CD1c-positive myeloid dendritic cell (primary cell): ENCODE results near the gene SH3YL1.
A peak's percentile ranks its signal among the peaks of the same experiment; 100 is the strongest.

Experiments
- DNase-seq: peaks from one replicate; pipeline ENCODE4 v3.0.0-alpha.2; 2016; ENCODE audit errors: extremely low spot score

The SH3YL1 gene

DNA sequence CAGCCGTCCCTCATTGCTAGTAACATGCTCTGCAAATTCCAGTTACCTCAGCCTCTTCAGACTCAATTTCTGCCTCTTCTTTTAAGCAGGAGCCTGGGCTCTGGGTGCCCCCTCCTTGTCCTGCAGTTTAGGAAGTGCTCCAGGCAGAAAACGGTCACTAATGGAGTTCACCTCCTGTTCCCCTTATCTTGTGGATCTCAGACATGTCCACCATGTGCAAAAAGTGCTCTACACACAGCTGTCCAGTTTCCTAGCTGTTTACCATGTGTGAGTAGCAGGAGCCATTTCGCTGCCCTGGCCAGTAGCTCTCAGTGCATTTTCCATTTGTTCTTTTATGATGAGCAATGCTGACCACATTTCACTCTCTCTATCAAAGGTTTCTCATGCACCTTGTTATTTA is 4.9 kb downstream of the SH3YL1 start:
- DNase-seq = no peak

DNA sequence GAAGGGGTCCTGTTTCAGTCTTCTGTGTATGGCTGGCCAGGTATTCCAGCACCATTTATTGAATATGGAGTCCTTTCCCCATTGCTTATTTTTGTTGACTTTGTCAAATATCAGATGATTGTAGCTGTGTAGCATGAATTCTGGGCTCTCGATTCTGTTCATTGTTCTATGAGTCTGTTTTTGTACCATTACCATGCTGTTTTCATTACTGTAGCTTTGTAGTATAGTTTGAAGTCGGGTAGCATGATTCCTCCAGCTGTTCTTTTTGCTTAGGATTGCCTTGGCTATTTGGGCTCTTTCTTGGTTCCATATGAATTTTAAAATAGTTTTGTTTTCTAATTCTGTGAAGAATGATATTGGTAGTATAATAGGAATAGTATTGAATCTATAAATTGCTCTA is 6.0 kb downstream of the SH3YL1 start:
- DNase-seq = no peak

DNA sequence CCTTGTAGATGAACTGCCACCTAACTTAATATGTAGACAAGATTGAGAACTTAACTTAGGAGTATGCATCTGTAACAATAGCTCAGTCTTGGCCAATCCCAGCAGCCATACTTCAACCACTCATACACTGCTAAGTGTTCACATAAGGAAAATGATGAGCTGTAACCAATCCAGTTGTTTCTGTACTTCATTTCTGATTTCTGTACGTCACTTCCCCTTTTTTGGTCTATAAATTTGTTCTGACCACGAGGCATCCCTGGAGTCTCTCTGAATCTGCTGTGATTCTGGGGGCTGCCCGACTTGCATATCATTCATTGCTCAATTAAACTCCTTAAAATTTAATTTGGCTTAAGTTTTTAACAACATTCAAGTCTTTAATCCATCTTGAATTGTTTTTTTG is 6.4 kb downstream of the SH3YL1 start:
- DNase-seq = no peak

DNA sequence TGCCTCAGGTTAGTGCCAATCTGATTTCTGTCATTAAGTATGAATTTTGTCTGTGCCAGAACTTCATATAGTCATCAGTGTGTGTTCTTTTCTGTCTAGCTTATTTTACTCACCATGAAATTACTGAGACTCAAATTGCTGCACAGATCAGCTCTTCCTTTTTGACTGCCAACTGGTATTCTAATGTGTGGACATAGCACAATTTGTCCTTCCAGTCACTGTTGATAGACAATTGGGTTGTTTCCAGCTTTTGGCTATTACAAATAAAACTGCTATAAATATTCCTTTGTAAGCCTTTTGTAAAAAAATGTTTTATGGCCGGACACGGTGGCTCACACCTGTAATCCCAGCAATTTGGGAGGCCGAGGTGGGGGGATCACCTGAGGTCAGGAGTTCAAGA is 7.7 kb downstream of the SH3YL1 start:
- no peak for DNase-seq

DNA sequence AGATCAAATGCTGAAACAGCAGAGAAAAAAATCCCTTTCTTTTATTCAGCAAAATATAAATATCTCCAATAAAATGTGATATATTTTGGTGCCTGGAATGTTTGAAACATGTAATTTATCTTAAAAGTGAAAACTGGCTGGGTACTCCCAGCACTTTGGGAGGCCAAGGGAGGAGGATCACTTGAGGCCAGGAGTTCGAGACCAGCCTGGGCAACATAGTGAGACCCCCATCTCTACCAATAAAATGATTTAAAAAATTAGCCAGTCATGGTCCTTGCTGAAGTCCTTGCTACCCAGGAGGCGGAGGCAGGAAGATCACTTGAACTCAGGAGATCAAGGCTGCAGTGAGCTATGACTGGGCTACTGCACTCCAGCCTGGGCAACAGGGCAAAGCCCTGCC is 8.6 kb downstream of the SH3YL1 start:
- no peak for DNase-seq

DNA sequence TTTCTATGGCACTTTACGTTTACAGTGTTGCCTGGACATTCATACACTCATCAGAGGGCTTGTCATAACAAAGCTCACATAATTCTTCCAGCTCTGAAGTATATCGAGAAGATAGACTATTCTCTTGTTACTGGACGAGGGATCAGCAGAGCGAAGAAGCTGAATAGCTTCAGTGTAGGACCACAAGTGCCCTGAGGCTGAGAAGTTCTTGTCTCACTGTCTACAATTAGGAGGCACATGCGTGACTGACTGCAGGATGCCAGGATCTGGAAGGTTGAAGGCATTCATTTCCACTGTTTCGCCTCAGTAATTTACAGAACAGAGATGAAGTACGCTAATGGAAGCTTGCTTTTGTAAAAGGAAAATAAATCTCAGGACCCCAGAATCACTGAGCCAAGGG is 9.6 kb downstream of the SH3YL1 start:
- no peak for DNase-seq

DNA sequence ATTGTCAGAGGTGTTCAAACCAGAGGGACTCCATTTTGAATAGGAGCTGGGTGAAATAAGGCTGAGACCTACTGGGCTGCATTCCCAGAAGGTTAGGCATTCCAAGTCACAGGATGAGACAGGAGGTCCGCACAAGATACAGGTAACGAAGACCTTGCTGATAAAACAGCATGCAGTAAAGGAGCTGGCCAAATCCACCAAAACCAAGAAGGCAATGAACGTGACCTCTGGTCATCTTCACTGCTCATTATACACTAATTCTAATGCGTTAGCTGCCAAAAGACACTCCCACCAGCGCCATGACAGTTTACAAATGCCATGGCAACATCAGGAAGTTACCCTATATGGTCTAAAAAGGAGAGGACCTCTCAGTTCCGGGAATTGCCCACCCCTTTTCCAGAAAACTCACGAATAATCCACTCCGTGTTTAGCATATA is 10.6 kb downstream of the SH3YL1 start:
- DNase-seq = no peak

DNA sequence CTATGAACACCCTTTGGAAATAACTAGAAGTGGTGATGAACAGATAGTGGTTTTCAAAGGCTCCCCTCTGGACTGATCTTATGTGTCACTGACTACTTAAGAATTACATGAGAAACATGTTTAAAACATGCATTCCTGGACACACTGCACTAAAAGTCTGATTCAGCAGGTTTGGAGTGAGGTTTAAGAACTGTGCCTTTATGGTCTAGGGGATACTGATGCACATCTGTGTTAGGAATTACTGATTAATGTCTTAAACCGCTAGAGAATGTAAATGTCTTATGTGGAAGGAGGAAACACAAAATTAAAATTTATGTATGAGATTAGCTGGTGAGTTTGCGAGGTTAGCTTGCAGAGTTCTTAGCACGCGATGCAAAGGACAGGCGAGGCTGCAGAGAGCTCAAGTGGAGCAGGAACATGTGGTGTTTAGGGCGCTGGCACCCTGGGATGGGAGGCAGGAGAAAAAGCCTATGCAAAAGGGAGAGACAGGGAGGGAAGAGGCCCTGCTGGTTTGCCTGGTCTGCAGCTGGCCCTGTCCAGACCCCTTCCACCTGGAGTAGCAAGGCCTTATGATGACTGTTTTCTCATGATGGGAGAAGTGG is 11.7 kb downstream of the SH3YL1 start:
- DNase-seq = no peak

DNA sequence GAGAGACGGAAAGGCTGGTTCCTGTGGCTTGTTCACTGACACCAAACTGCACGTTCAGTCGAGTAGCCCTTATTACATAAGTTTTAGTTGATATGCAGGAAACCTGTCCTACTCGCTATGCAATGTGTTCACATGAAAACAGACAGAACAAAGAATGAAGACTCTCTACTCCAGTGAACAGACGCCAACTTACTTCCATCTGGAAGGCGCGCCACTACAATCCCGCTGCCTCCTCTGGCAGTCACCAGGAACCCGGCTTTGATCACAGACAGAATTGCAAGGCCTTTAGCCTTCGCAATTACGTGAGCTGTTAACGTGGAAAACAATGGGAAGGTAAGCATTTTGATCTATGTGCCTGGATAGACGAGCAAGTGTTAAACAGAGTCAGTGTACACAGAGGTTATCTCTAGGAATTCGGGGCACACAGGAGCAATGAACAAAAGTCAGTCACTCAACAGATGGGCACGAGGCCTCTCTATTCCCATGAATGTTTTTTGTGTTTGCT is 14.2 kb downstream of the SH3YL1 start:
- DNase-seq = no peak

DNA sequence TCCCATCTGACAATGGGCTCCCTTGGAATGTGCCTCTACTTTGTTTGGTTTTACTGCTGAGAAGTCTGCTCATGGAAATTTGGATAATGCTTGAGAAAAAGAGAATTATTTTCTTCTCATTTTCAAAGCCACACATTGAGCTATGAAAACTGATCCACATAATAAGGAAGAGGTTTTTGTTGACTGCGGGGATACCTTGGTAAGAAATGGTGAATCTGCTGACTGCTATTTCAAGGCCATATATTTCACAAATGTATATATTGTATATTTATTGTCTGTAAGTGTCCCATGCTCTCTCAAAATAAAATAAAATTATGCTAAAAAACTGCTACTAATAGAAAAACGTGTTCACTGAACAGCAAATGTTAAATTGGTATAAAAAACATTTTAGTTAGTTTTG is 15.1 kb downstream of the SH3YL1 start:
- no peak for DNase-seq

DNA sequence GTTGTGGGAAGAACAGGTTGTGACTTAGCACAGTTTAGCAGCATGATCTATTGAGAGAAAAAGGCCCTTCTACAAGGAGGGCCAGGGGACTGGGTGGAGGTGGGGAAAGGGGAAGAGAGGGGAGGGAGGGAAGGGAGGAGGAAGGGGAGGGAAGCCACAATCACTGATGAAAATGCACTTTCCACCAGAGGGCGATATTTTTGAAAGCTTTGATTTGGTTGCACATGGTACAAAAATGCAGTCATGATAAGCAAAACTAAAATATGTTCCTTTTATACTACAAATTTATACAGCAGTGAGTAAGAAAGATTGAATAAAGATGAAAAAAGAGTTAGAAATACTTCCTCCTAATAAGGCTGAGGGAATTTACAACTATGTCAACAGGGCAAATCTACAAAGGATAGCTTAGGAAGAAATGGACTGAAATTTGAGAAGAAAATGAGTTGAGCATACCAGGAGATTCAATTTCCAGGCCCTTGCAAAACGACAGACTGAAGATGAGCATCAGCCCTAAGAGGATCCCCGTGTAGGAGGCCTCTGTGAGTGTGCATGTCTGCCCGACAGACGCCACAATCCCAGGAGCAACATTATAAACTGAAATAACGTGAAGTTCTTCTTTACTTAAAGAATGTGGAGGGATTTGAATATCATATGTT is 17.2 kb downstream of the SH3YL1 start:
- DNase-seq = peak; percentile 45

DNA sequence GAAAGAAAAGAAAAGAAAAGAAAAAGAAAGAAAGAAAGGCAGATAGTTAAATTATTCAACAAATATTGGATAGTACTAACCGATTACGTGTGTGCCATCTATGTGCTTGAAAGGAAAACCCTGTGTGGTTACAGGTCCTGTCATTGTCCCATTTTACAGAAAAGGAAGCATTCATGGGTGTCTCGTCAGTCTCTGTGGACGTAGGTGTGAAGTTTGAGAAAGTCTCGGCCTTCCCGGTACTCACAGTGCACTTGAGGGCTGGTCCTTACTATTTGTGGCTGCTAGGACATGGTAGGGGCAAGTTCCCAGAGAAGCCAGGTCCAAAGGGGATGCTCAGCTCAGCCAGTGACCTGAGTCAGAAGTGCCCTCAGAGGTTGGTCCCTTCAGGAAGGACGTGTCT is 19.3 kb downstream of the SH3YL1 start:
- no peak for DNase-seq

DNA sequence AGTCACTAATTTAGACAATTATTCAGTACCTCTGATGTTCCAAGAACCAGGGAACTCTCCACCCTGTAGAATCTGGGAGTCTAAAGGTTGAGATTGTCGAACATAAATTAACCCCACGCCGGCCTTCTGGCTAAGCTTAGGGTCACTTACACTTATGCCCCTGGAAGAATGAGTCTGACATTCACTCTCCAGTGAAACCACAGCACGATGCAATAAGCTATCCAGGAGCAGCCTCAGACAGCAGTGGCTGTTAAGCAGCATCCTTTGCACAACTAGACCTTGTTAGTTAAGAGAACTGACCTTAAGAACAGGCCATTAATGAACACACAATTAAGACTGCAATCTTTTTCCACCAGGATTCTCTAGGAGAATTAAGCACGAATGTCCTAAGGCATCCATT is 25.0 kb downstream of the SH3YL1 start:
- DNase-seq = no peak

DNA sequence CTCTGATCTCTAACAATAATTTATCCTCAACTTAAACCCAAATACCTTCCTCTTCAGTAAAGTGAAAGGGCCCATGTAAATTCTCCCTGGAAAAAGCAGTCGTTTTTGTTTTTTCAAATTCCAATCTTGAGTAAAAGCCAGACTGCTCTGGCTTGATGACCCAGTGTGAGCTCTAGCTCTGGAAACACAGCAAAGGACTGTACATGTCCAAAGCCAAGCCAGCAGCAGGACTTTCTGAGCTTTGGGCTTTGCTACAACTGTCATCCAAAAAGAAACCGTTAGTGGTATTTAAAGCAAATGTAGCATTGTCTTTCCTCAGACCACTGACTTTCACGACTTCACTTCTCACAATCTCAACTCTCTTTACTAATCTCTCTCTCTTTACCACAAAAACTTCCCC is 25.4 kb downstream of the SH3YL1 start:
- DNase-seq = no peak

DNA sequence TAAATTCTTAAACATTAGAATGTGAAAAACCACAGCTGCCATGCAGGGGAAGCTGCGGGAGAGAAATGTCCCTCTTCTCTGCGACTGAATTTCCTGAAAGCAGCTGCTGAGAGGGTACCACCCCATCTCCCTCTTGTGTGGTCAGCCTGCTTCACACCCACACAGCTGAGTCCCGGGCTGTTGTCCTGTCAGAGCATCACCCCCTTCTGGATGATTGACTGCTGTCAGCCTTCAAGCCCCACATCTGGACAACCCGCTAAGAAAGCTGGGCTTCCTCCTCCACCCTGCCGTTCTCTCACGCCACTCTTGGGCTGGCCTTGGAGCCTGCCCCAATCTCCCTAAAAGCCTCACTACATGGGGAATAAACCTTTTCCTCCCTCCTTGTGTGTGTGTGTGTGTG is 26.0 kb downstream of the SH3YL1 start:
- no peak for DNase-seq

DNA sequence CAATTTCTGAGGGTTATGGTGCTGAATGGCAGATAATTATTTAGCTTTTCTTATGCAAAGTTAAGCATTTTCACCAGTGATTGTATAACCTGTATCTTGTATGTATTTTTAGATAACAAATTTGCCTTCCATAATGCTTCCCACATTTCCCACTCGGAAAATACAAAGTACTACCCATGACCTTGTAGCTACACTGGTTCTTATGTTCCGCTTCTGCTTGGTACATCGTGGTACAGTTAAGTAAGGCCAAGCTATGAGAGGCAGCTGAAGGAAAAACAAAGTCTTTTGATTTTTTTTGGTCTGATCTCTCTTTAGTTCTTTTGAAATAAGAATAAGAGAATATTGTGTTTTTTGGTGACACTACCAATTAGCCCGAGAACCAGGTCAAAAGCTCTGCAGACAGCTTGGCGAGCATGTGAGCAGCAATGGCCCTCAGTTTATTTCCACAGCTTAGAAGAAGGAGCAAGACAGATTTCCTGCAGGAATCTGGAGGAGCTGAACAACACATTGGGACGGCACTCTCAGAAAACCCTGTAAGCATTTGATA is 26.8 kb downstream of the SH3YL1 start:
- DNase-seq = no peak

DNA sequence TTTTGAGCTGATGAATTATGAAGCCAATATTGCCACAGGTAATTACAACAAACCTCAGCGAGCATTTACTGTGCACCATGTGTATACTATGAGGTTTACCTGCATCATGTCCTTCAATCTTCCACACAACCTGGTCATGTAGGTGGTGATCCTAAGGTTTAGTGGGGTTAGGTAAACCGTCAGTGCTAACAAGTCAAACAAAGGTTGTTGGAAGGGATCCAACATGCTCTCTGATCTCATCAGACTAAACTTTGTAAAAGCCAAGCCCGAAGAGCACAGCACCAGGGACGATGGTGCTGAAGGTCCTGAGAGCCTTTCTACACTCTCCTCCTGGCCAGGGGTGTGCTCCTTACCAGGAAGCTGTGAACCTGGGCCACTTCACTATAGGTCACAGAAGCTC is 29.4 kb downstream of the SH3YL1 start:
- no peak for DNase-seq

DNA sequence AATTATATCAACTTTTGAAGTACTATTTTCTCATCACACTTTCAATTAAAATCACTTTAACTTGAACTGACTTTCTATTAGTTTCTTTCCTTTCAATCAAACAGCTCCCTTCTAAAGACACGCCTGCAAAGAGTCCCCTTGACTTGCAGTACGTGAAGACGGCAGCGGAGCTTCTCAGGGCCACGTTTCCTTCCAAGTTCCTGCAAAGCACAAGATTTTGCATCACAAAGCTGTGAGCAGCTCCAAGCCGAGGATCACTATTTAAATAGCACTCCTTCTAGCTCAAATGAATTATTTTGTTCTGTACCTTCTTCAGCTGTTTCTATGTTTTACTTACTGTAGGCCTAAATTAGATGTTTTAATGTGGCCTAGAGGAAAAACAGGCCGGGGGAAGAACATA is 30.8 kb downstream of the SH3YL1 start:
- DNase-seq = no peak

DNA sequence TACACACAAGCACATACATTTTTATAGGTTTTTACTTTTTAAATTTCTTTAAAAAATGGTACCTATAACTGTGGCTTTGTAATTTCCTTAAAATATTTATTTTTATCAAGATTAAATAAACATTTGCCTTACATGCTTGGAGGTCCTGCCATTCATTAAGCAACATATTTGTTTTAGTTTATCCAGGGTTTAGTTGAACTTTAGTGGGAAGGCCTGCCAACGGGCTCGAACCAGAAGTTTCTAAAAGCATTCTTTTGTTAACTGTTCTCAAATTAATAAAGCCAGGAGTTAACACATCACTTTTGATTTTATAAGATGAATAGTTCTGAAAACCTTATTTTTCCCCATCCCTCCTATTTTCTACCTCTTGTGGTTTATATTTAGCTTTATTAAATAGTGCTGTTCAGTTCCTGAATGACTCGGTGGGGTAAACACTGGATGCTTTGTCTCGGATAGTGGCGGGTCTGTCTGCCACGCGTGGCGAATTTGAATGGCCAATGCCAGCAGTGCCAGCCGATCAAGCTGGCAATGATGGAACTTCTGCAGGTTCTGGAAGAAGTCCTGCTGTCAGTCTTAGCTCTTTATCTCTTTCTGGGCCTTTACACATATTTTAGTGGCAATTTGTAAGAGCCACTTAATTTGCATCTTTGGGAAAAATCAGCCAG is 32.2 kb downstream of the SH3YL1 start:
- no peak for DNase-seq

DNA sequence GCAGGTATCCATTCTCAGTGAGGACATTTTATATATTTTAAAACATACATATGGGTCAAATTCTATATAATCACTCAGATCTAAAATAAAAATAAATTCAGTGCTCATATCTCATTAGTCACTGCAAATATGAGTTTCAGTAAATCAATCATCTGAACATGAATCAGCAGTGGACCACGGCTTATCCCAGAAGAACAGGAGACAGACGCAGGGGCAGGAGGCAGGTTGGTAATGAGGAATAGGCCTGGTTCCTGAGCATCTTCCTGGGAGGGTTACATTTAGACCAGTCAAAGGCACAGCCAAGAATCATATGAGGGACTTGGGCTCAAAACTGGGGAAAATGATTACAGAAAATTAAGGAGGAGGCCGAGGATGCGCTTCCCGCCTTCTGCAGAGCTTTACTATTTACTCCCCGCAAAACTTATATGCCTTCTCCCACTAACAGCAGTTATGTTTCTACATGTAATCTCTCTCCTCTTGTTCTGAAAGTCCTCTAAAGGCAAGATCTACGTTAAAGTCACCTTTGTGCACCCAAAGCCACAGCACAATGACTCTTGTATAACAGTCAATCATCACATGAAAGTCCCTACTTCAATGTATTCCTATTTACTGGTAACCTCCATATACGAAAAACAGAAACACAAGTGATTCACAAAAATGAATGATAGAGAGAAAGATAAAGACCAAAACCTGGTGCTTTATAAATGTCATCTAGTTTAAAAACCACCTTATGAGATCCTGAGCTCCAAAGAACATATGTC is 35.1 kb downstream of the SH3YL1 start:
- DNase-seq = no peak

DNA sequence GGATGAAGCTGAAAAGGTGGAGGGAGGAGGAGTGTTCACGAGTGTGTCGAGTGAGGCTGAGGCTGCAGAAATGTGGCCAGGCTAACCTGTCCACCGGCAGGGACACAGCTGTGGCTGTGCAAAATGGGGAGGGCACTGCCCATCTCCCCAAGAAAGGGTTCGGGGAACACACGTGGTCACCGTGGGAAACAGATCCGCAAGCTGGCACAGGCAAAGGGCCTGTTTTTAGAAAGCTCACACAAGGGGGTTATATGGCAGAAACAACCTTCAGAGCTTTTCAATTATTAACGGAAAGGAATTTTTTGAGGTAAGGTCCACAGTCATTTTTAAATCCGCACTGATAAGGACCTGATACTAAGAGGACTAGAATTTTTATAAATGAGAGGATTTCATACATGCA is 35.7 kb downstream of the SH3YL1 start:
- DNase-seq = no peak
